H9 (cell line): ENCODE measurements around the gene FBXO5. TPM values are rescaled to one million over a fixed set of nuclear protein-coding genes. Genes with fewer than 3 reads are reported as not detected.

Source experiments
- DNase-seq: peaks from one replicate; pipeline ENCODE4 v3.0.0-alpha.2; 2017
- H2AFZ ChIP-seq: one replicate; pipeline ENCODE4 v1.6.1; 2013; ENCODE audit warnings: mild to moderate bottlenecking, low read length, control low read depth, moderate library complexity
- H2AK5ac ChIP-seq: 2 replicates; pipeline ENCODE4 v1.6.1; 2013; ENCODE audit warnings: low read length, control low read depth, mixed read lengths; ENCODE audit not compliant: insufficient read length
- H2BK120ac ChIP-seq: one replicate; pipeline ENCODE4 v1.6.1; 2013; ENCODE audit warnings: low read depth, mild to moderate bottlenecking, low read length, control low read depth, inconsistent platforms; ENCODE audit not compliant: poor library complexity, severe bottlenecking
- H2BK12ac ChIP-seq: 2 replicates; pipeline ENCODE4 v1.6.1; 2013; ENCODE audit warnings: low read length, control low read depth, mixed read lengths, low read depth; ENCODE audit not compliant: insufficient read length
- H2BK15ac ChIP-seq: 2 replicates; pipeline ENCODE4 v1.6.1; 2013; ENCODE audit warnings: low read depth, low read length, control low read depth
- H2BK20ac ChIP-seq: one replicate; pipeline ENCODE4 v1.6.1; 2013; ENCODE audit warnings: low read depth, mild to moderate bottlenecking, low read length, control low read depth, inconsistent platforms; ENCODE audit not compliant: poor library complexity, severe bottlenecking
- H2BK5ac ChIP-seq: 2 replicates; pipeline ENCODE4 v1.6.1; 2013; ENCODE audit warnings: low read length, control low read depth, mixed read lengths; ENCODE audit not compliant: insufficient read length
- H3K14ac ChIP-seq: 2 replicates; pipeline ENCODE4 v1.6.1; 2013; ENCODE audit warnings: low read length, control low read depth; ENCODE audit not compliant: insufficient read depth
- H3K18ac ChIP-seq: 2 replicates; pipeline ENCODE4 v1.6.1; 2013; ENCODE audit warnings: low read depth, mild to moderate bottlenecking, mixed read lengths, low read length, control low read depth; ENCODE audit not compliant: insufficient read length
- H3K23ac ChIP-seq: 2 replicates; pipeline ENCODE4 v1.6.1; 2013; ENCODE audit warnings: low read length, control low read depth, mixed read lengths, low read depth; ENCODE audit not compliant: insufficient read length
- H3K23me2 ChIP-seq: 2 replicates; pipeline ENCODE4 v1.6.1; 2013; ENCODE audit warnings: low read depth, mild to moderate bottlenecking, mixed read lengths, low read length, control low read depth; ENCODE audit not compliant: insufficient read length, poor library complexity, severe bottlenecking
- H3K27ac ChIP-seq: 2 replicates; pipeline ENCODE4 v1.5.1; 2013; ENCODE audit warnings: low read length, control low read depth, mixed read lengths, low read depth; ENCODE audit not compliant: insufficient read length
- H3K27me3 ChIP-seq: 2 replicates; pipeline ENCODE4 v1.6.1; 2013; ENCODE audit warnings: low read length, control low read depth, inconsistent platforms; ENCODE audit not compliant: insufficient read depth
- H3K4ac ChIP-seq: 2 replicates; pipeline ENCODE4 v1.6.1; 2013; ENCODE audit warnings: low read depth, mild to moderate bottlenecking, control low read depth, inconsistent platforms, low read length, moderate library complexity
- H3K4me1 ChIP-seq: 2 replicates; pipeline ENCODE4 v1.6.1; 2013; ENCODE audit warnings: low read length, control low read depth, inconsistent platforms; ENCODE audit not compliant: insufficient read depth
- H3K4me2 ChIP-seq: 2 replicates; pipeline ENCODE4 v1.6.1; 2013; ENCODE audit warnings: low read length, control low read depth, mixed read lengths; ENCODE audit not compliant: insufficient read length, insufficient read depth
- H3K56ac ChIP-seq: 2 replicates; pipeline ENCODE4 v1.6.1; 2013; ENCODE audit warnings: low read depth, mild to moderate bottlenecking, mixed read lengths, low read length, control low read depth; ENCODE audit not compliant: insufficient read length
- H3K79me1 ChIP-seq: 2 replicates; pipeline ENCODE4 v1.6.1; 2013; ENCODE audit warnings: low read depth, mild to moderate bottlenecking, moderate library complexity, low read length, control low read depth, inconsistent platforms; ENCODE audit not compliant: insufficient read depth, poor library complexity, severe bottlenecking
- H3K79me2 ChIP-seq: 2 replicates; pipeline ENCODE4 v1.6.1; 2013; ENCODE audit warnings: low read length, control low read depth, inconsistent platforms; ENCODE audit not compliant: insufficient read depth
- H3K9ac ChIP-seq: 2 replicates; pipeline ENCODE4 v1.6.1; 2013; ENCODE audit warnings: low read length, control low read depth, mixed read lengths; ENCODE audit not compliant: insufficient read length; ENCODE audit errors: extremely low read depth
- H3K9me3 ChIP-seq: one replicate; pipeline ENCODE4 v1.6.1; 2013; ENCODE audit warnings: low read depth, low read length, inconsistent platforms; ENCODE audit not compliant: control insufficient read depth
- H3T11ph ChIP-seq: one replicate; pipeline ENCODE4 v1.6.1; 2013; ENCODE audit warnings: mild to moderate bottlenecking, low read length, control low read depth, inconsistent platforms
- H4K20me1 ChIP-seq: one replicate; pipeline ENCODE4 v1.6.1; 2013; ENCODE audit not compliant: control insufficient read depth, insufficient read length, insufficient read depth
- H4K5ac ChIP-seq: 2 replicates; pipeline ENCODE4 v1.6.1; 2013; ENCODE audit warnings: low read depth, mild to moderate bottlenecking, mixed read lengths, low read length, control low read depth; ENCODE audit not compliant: insufficient read length
- H4K8ac ChIP-seq: replicated peaks from 2 replicates; pipeline ENCODE4 v1.6.1; 2013; ENCODE audit warnings: low read length, control low read depth, mixed read lengths, low read depth; ENCODE audit not compliant: insufficient read length
- H4K91ac ChIP-seq: 2 replicates; pipeline ENCODE4 v1.6.1; 2013; ENCODE audit warnings: low read depth, mild to moderate bottlenecking, moderate library complexity, mixed read lengths, low read length, control low read depth; ENCODE audit not compliant: insufficient read length
- H3K27ac Mint-ChIP-seq, 3 experiments: 2 replicates in 2 of 3; 3 replicates in 1 of 3; pipeline ENCODE4 v1.8.0; 2020 to 2021; ENCODE audit warnings: mixed read lengths in 3 of 3, mild to moderate bottlenecking in 1 of 3, moderate library complexity in 1 of 3
- H3K27me3 Mint-ChIP-seq: 2 replicates; pipeline ENCODE4 v1.8.0; 2021; ENCODE audit warnings: low read depth, mild to moderate bottlenecking, moderate library complexity, mixed read lengths
- H3K36me3 Mint-ChIP-seq, 3 experiments: 2 replicates in 2 of 3; 3 replicates in 1 of 3; pipeline ENCODE4 v1.8.0; 2020 to 2021; ENCODE audit warnings: low read depth in 3 of 3, mixed read lengths in 3 of 3; ENCODE audit not compliant: insufficient read depth in 1 of 3
- H3K4me1 Mint-ChIP-seq, 2 experiments: 2 replicates each; pipeline ENCODE4 v1.8.0; 2020; ENCODE audit warnings: mixed read lengths in 2 of 2
- H3K4me3 Mint-ChIP-seq, 2 experiments: 2 replicates in 1 of 2; 3 replicates in 1 of 2; pipeline ENCODE4 v1.8.0; 2020 to 2021; ENCODE audit warnings: mild to moderate bottlenecking in 2 of 2, mixed read lengths in 2 of 2, moderate library complexity in 1 of 2
- H3K9me3 Mint-ChIP-seq, 2 experiments: 2 replicates in 1 of 2; 3 replicates in 1 of 2; pipeline ENCODE4 v1.8.0; 2020; ENCODE audit warnings: mild to moderate bottlenecking in 2 of 2, mixed read lengths in 2 of 2, moderate library complexity in 1 of 2
- WGBS: extraction: QIAGEN DNeasy Blood & Tissue Kit; methylation state at CpG from one replicate; pipeline ENCODE4 v1.1.7; 2013; ENCODE audit warnings: missing lambda C conversion rate, low lambda C conversion rate, mixed read lengths; ENCODE audit not compliant: insufficient read length; ENCODE audit errors: extremely low coverage; 5-methylcytosine and 5-hydroxymethylcytosine counted together
- long read RNA-seq: library from polyadenylated mRNA; unstranded; transcript quantifications from one replicate; pipeline ENCODE4 v2.0.0, GENCODE V29; 2020
- total RNA-seq: library from RNA; stranded (reverse); gene quantifications from 2 replicates; pipeline ENCODE4 v1.2.1, GENCODE V29; 2021
- TF ChIP-seq, protein P1 (sequence below): fragments of 200-600 bp; sonication (generic); conservative IDR thresholded peaks from 3 replicates; pipeline ENCODE4 v1.8.0; 2021; ENCODE audit warnings: antibody characterized with exemption, mild to moderate bottlenecking

The FBXO5 gene, protein sequence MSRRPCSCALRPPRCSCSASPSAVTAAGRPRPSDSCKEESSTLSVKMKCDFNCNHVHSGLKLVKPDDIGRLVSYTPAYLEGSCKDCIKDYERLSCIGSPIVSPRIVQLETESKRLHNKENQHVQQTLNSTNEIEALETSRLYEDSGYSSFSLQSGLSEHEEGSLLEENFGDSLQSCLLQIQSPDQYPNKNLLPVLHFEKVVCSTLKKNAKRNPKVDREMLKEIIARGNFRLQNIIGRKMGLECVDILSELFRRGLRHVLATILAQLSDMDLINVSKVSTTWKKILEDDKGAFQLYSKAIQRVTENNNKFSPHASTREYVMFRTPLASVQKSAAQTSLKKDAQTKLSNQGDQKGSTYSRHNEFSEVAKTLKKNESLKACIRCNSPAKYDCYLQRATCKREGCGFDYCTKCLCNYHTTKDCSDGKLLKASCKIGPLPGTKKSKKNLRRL
- total RNA-seq: 43.2 and 47.6 TPM in 2 replicates
- long read RNA-seq, transcript FBXO5-201 (5 exons, 2,037 nt): major isoform, 114 of 197 reads
- long read RNA-seq, transcript FBXO5-202 (5 exons, 2,221 nt): minor isoform, 62 of 197 reads
- long read RNA-seq, partial matches to known transcripts: 18 of 197 reads
- long read RNA-seq, other reads (novel, unspliced or antisense): 3 of 197 reads

DNA sequence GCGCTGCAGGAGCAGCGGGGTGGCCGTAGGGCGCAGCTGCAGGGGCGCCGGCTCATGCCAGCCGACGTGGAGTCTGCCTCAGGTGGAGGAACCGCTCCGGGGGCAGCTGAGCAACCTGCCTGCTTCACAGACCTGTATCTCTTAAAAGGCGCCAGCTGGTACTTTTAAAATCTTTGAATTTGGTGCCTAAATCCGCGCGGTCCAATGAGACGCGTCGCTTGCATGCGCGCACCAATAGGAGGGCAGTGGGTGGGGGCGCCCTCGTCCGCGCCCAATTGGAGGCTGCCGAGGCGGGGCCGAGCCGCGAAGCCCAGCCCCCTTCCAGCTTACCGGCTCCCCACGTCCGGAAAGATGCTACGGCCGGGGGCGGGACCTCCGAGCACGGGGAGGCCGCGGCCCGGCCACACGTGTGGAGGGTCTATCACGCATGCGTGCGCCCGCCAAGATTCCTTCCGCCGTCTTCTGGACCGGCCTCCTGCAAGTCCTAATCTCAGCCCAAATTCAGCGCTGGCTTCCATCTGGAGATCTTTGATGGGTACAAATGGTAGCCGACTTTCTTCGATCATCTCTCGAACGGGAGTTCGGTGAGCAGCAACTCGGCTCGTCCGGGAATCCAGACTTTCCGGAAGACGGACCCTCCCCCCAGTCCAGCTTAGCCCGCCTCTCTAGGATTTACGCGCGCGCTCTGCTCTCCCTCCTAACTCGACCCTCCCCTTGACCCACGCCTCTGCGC lies at the start of gene FBXO5:
Gene FBXO5, minus strand, starts transcription at position 138 of the 733 bp plus-strand sequence. Its CDS starts 82 bp downstream, at position 56.
- peak within 1 kb of the TSS; percentile 51 for H3K56ac ChIP-seq
- H3K36me3 Mint-ChIP-seq: peaks cover 22 to 34% (median 22%) of the 10 kb centered on the region in 3 experiments; a peak in 6 of 7 replicates

More for the DNA sequence above, at the start of gene FBXO5:
- Histone ChIP-seq H4K5ac (no peak within 1 kb of the TSS), H2BK20ac (no peak within 1 kb of the TSS), H3K18ac (peak within 1 kb of the TSS; percentile 96), H2AK5ac (no peak within 1 kb of the TSS), H2BK5ac (no peak within 1 kb of the TSS), H3K23me2 (peaks cover 9% of the 10 kb centered on the region), H3T11ph (no peak within 1 kb of the TSS), H3K14ac (peak within 1 kb of the TSS; percentile 97), H3K79me1 (peaks cover 2% of the 10 kb centered on the region), H2AFZ (peak within 1 kb of the TSS; percentile 86), H3K27ac (peak within 1 kb of the TSS; percentile 76), H3K9ac (peak within 1 kb of the TSS; percentile 96), H3K79me2 (peaks cover 51% of the 10 kb centered on the region; the same call in 1 of the 2 replicates), H3K23ac (no peak within 1 kb of the TSS), H4K91ac (no peak within 1 kb of the TSS), H2BK120ac (peak within 1 kb of the TSS; percentile 89), H4K20me1 (no peaks in the 10 kb centered on the region), H3K4me1 (no peaks in the 10 kb centered on the region), H3K9me3 (no peaks in the 10 kb centered on the region), H3K27me3 (no peaks in the 10 kb centered on the region), H2BK15ac (no peak within 1 kb of the TSS), H4K8ac (no peak within 1 kb of the TSS), H3K4me2 (peak within 1 kb of the TSS; percentile 95), H2BK12ac (no peak within 1 kb of the TSS), H3K4ac (no peak within 1 kb of the TSS; the same call in 1 of the 2 replicates)
- Mint-ChIP-seq H3K27me3 (no peaks in the 10 kb centered on the region; the same call in 1 of the 2 replicates), H3K4me1 (peaks cover 38% of the 10 kb centered on the region in 2 experiments), H3K4me3 (peak within 1 kb of the TSS; percentile 92 to 98), H3K27ac (peak within 1 kb of the TSS; percentile 99 to 100 (median 100)), H3K9me3 (no peaks in the 10 kb centered on the region; a peak in 1 of 5 replicates)
- peak; percentile 98 for DNase-seq
- TF ChIP-seq, protein P1, sequence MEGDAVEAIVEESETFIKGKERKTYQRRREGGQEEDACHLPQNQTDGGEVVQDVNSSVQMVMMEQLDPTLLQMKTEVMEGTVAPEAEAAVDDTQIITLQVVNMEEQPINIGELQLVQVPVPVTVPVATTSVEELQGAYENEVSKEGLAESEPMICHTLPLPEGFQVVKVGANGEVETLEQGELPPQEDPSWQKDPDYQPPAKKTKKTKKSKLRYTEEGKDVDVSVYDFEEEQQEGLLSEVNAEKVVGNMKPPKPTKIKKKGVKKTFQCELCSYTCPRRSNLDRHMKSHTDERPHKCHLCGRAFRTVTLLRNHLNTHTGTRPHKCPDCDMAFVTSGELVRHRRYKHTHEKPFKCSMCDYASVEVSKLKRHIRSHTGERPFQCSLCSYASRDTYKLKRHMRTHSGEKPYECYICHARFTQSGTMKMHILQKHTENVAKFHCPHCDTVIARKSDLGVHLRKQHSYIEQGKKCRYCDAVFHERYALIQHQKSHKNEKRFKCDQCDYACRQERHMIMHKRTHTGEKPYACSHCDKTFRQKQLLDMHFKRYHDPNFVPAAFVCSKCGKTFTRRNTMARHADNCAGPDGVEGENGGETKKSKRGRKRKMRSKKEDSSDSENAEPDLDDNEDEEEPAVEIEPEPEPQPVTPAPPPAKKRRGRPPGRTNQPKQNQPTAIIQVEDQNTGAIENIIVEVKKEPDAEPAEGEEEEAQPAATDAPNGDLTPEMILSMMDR: no peak
- WGBS: no CpG with 5 or more reads among the region's 66 CpGs
